Raji (cell line): ENCODE measurements around the gene SUMO3.

Experiments
- POLR2A ChIP-seq: IDR thresholded peaks from 2 replicates; pipeline ENCODE4 v1.6.1; 2011; ENCODE audit warnings: low read depth, low read length, control low read depth; ENCODE audit not compliant: insufficient read depth

Gene SUMO3

GRCh38 chr21:44801468-44802395 is 16.1 kb downstream of the SUMO3 start, which contains the start of gene UBE2G2:
TSS of gene UBE2G2 (minus strand) at chr21:44801820. CDS start at chr21:44801748, 72 bp downstream.
- TF ChIP-seq POLR2A: peak; percentile 94

- no peak for TF ChIP-seq POLR2A
Measured at GRCh38 chr21:44800971-44801467, 16.8 kb downstream of the SUMO3 start.

- TF ChIP-seq POLR2A: no peak
Measured at GRCh38 chr21:44800103-44800502, 17.8 kb downstream of the SUMO3 start.

- no peak for TF ChIP-seq POLR2A
Measured at GRCh38 chr21:44799646-44800045, 18.2 kb downstream of the SUMO3 start.

- TF ChIP-seq POLR2A: no peak
Measured at GRCh38 chr21:44797775-44798174, 20.1 kb downstream of the SUMO3 start.

- TF ChIP-seq POLR2A: no peak
Measured at GRCh38 chr21:44795342-44795741, 22.5 kb downstream of the SUMO3 start.

- no peak for TF ChIP-seq POLR2A
Measured at GRCh38 chr21:44793592-44794374, 24.1 kb downstream of the SUMO3 start.

- no peak for TF ChIP-seq POLR2A
Measured at GRCh38 chr21:44792702-44793591, 24.9 kb downstream of the SUMO3 start.

GRCh38 chr21:44791993-44792392 is 25.9 kb downstream of the SUMO3 start:
- no peak for TF ChIP-seq POLR2A

GRCh38 chr21:44791246-44791645 is 26.6 kb downstream of the SUMO3 start:
- TF ChIP-seq POLR2A: no peak

GRCh38 chr21:44790368-44790767 is 27.5 kb downstream of the SUMO3 start:
- no peak for TF ChIP-seq POLR2A

GRCh38 chr21:44789880-44790279 is 28.0 kb downstream of the SUMO3 start:
- no peak for TF ChIP-seq POLR2A

- no peak for TF ChIP-seq POLR2A
Measured at GRCh38 chr21:44785620-44786335, 32.1 kb downstream of the SUMO3 start.

GRCh38 chr21:44784810-44785209 is 33.1 kb downstream of the SUMO3 start:
- TF ChIP-seq POLR2A: no peak
